ENCODE data around the gene TMED4.

TMED4 gene

GRCh38 chr7:44541028-44541869, 40.8 kb downstream of the TMED4 start, which contains the start of gene NPC1L1:
Gene NPC1L1, minus strand, starts transcription at chr7:44541330. Its CDS starts 71 bp downstream, at chr7:44541259.
- Histone ChIP-seq H3K4me1 (ENCODE audit: insufficient read depth, poor library complexity, severe bottlenecking) (peaks cover 19% of the 10 kb centered on the region), H3K27me3 (ENCODE audit: insufficient read depth, poor library complexity, severe bottlenecking) (no peaks in the 10 kb centered on the region), H3K27ac (ENCODE audit: poor library complexity, severe bottlenecking) (no peak within 1 kb of the TSS), H3K36me3 (ENCODE audit: low read depth) (no peaks in the 10 kb centered on the region), H3K4me3 (ENCODE audit: severe bottlenecking) (no peak within 1 kb of the TSS), H3K9me3 (ENCODE audit: severe bottlenecking) (no peaks in the 10 kb centered on the region)
- no peak for TF ChIP-seq CTCF (IDR thresholded peaks at IDR 0.05; ENCODE audit: poor library complexity, severe bottlenecking)
- DNase-seq (ENCODE audit: low spot score), result peak; percentile 47
- ATAC-seq (ENCODE audit: low read depth), result no peak

GRCh38 chr7:44540592-44541027, 41.4 kb downstream of the TMED4 start:
- ATAC-seq (ENCODE audit: low read depth), result no peak
- H3K4me1 ChIP-seq (ENCODE audit: insufficient read depth, poor library complexity, severe bottlenecking), result peaks cover 19% of the 10 kb centered on the region
- DNase-seq (ENCODE audit: low spot score), result no peak
- no peak overlapping the region for H3K27ac ChIP-seq (ENCODE audit: poor library complexity, severe bottlenecking)
- H3K36me3 ChIP-seq (ENCODE audit: low read depth), result no peaks in the 10 kb centered on the region
- H3K4me3 ChIP-seq (ENCODE audit: severe bottlenecking), result no peak overlapping the region
- TF ChIP-seq CTCF (IDR thresholded peaks at IDR 0.05; ENCODE audit: poor library complexity, severe bottlenecking), result no peak
- no peaks in the 10 kb centered on the region for H3K9me3 ChIP-seq (ENCODE audit: severe bottlenecking)
- H3K27me3 ChIP-seq (ENCODE audit: insufficient read depth, poor library complexity, severe bottlenecking), result no peaks in the 10 kb centered on the region

GRCh38 chr7:44539669-44540506, 42.1 kb downstream of the TMED4 start:
- Histone ChIP-seq H3K9me3 (ENCODE audit: severe bottlenecking) (no peaks in the 10 kb centered on the region), H3K27ac (ENCODE audit: poor library complexity, severe bottlenecking) (no peak overlapping the region), H3K4me3 (ENCODE audit: severe bottlenecking) (no peak overlapping the region), H3K4me1 (ENCODE audit: insufficient read depth, poor library complexity, severe bottlenecking) (peaks cover 19% of the 10 kb centered on the region), H3K27me3 (ENCODE audit: insufficient read depth, poor library complexity, severe bottlenecking) (no peaks in the 10 kb centered on the region), H3K36me3 (ENCODE audit: low read depth) (no peaks in the 10 kb centered on the region)
- TF ChIP-seq CTCF (IDR thresholded peaks at IDR 0.05; ENCODE audit: poor library complexity, severe bottlenecking), result no peak
- ATAC-seq (ENCODE audit: low read depth), result no peak
- no peak for DNase-seq (ENCODE audit: low spot score)

- DNase-seq (ENCODE audit: low spot score), result no peak
- no peak for TF ChIP-seq CTCF (IDR thresholded peaks at IDR 0.05; ENCODE audit: poor library complexity, severe bottlenecking)
Measured at GRCh38 chr7:44538798-44539668, 43.0 kb downstream of the TMED4 start.

More at GRCh38 chr7:44538798-44539668, 43.0 kb downstream of the TMED4 start:
- Histone ChIP-seq H3K9me3 (ENCODE audit: severe bottlenecking) (no peaks in the 10 kb centered on the region), H3K27me3 (ENCODE audit: insufficient read depth, poor library complexity, severe bottlenecking) (no peaks in the 10 kb centered on the region), H3K4me1 (ENCODE audit: insufficient read depth, poor library complexity, severe bottlenecking) (peaks cover 12% of the 10 kb centered on the region), H3K27ac (ENCODE audit: poor library complexity, severe bottlenecking) (no peak overlapping the region), H3K4me3 (ENCODE audit: severe bottlenecking) (no peak overlapping the region), H3K36me3 (ENCODE audit: low read depth) (no peaks in the 10 kb centered on the region)
- no peak for ATAC-seq (ENCODE audit: low read depth)

Measured in RWPE2 (cell line).